NCI-H2081 (cell line): ENCODE results near the gene NAALADL2.
"Not testable (repeated sequence)": the region's sequence is repeated elsewhere in the genome, so short reads cannot be mapped to it uniquely, and the experiment has no call there.

ENCODE experiments used
- DNase-seq, 2 experiments: peaks; one replicate each; lab custom pipeline; 2025; lab: John Stamatoyannopoulos, UW

Gene NAALADL2

DNA sequence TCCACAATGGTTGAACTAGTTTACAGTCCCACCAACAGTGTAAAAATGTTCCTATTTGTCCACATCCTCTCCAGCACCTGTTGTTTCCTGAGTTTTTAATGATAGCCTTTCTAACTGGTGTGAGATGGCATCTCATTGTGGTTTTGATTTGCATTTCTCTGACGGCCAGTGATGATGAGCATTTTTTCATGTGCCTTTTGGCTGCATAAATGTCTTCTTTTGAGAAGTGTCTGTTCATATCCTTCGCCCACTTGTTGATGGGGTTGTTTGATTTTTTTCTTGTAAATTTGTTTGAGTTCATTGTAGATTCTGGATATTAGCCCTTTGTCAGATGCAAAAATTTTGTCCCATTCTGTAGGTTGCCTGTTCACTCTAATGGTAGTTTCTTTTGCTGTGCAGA, 564.7 kb downstream of the NAALADL2 start:
- DNase-seq: not testable (repeated sequence)

DNA sequence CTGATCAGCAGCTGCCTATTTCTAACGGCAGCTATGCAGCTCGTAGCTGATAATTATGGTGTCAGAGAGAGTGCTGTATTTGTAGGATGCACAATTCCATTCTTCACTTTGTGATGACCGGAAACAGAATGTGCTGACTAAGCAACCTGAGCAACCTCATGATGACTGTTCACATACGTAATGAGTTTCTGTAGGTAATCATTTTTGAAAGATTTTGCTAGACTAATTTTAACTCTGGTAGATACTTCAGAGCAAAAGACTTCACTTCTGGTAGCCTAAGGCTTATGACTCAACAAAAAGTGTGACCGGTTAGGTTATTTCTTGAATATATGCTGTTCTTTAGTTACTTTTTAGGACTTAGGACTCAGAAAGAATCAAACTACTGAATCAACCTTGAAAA, 567.7 kb downstream of the NAALADL2 start:
- DNase-seq: no peak

DNA sequence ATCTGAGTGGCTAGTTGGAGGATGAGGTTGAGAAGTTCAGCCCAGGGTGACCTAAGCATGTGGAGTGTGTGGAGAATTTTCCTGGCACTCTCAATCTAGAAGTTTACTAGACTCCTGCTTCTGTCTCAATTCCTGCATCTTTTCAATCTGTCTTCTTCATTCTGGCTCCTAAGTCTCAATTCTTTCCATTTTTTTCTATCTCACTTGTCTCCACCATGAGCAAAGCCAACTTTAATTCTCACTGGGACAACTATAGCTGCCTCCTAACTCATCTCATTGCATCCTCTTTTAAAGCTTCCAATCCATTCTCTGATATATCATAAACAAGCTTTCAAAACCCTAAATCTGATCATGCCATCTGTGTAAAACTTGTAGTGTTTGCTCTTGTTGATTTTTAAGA, 569.3 kb downstream of the NAALADL2 start:
- no peak for DNase-seq

DNA sequence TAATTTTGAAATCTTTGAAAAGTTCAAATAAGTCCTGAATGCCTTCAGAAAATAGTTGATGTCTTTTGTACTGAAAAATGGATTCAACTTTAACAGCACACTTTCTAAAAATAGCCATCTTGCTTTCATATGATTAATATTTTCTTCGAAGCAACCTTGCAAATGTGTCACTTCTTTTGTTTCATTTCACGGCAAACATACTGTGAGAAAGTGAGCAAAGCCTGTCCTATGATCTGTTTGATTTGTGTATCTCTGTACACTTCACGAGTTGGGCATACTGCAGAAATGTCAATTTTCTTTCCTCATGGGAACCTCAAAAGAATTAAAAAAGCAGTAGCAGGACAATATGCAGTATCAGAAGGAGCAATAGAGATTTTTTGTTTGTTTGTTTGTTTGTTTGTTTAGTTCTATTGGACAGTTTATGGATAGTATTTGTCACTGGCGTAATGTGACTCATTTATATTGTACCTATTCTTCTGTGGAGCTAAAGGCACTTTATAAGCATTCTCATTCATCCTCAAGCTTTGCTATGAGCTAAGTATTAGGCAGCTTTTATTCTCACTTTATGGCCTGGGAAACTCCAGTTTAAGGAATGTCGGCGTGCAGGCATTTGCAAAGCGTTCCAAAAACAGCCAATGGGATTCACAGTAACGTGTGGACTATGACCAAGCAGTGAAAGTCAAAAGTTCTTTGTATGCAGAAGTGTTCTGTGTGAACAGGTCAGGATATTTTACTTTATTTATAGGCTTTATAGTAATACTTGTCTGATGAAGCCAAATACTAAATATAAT, 572.0 kb downstream of the NAALADL2 start:
- DNase-seq: no peak

DNA sequence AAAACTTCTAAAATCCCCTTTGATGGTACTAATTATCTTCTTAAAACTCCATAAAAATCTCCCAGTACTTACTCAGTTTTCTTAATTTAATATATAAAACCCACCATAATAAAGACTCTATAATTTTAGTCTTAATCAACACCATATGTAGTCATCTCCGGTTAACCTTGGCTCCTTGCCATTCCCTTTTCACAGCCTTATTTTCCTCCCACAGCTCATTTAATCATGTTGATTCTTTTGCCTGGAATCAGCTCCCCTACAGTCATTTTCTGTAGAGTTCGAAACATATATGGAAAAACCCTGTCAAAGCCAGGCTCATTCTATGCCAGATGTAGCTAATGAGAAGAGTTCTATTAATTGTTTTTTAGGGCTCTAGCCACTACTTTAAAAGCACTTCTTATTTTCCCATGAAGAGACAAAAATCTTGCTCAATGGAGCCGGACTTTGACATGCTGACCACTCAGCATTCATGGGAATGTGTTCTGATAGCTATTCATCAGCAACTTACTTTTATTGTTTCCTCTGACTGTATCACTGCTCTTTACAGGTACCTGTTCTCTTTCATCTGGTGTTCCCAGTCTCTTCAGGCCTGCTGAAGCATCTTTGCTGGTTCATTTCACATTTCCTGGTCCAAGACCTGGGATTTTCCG, 573.4 kb downstream of the NAALADL2 start:
- DNase-seq: peak; percentile 78 to 93

DNA sequence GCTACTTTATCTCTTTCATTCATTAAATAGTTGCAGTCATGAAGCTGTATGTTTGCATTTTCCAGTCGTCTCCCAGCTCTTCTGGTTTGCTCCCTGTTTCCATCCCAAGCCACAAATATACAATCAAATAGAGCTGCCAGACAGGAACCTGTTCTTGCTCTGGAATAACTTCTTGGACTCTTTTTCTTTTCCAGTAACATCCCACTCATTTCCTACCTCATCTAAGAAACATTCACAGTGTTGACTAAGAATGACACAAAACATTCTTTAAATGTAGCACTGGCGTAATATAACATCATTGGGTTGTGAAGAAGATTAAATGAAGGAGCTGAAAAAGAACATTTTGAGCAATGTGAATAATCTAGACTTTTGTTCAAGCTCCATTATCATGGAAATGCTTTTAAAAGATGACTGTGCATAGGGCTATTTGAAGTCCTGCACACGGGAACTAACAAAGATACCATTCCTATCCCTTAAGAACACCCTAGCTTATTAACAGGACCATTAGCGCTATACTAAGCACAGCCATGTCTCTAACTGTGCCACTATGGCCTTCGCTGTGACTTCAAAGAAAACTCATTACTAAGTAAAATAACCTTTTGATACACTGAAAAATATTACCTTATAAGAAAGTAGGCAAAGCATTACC, 574.0 kb downstream of the NAALADL2 start:
- no peak for DNase-seq

DNA sequence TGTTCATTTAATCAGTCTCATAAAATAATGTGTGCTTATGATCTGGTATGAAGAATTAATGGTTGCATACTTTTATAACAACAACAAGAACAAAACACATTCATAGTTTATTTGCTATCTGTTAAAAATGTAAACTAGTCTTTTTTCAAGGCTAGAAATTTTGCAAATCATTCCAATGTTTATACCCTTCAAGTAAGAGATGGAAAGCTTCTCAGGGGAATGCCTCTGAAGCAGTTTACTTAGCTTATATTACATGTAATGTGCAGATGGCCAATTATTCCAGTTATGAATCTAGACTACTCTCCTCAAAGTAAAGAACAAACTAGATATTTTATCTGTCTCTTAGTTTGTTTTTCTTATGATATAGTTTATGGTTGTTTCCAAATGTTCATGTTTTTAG, 575.4 kb downstream of the NAALADL2 start:
- DNase-seq: peak; percentile 31 to 32

DNA sequence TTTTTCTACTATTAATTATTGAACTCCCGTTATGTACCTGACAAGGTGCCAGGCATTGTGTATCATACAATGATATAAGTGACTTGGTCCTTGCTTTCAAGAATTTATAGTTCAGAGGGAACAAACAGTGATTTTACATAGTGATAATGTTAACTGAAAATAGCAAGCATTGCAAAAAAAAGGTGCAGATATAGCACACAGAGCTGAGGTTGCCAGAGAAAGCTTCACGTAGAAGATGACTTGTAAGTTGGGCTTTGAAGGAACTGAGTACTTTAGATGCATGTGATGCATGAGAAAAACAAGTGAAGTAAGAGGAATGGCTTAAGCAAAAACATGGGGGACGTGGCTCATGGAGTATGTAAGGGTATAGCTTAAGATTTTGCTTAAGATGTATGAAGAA, 584.5 kb downstream of the NAALADL2 start:
- DNase-seq: no peak

DNA sequence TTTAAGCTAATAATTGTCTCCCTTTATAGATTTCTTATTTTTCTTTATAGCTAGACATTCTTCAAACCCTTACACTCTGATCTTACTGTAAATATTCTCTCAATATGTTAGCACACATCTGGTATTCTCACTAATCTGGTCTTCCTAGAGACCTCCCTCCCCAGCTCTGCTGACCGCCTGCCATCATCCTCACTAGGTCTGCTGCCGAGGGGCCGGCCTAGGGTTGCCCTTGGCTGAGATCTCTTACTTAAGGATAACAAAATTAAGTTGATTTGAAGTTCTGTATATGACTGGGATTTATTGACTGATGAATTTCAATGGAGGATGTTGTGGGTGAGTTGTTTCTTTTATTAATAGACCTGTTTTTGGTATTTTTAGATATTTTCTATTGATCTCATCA, 586.6 kb downstream of the NAALADL2 start:
- no peak for DNase-seq

DNA sequence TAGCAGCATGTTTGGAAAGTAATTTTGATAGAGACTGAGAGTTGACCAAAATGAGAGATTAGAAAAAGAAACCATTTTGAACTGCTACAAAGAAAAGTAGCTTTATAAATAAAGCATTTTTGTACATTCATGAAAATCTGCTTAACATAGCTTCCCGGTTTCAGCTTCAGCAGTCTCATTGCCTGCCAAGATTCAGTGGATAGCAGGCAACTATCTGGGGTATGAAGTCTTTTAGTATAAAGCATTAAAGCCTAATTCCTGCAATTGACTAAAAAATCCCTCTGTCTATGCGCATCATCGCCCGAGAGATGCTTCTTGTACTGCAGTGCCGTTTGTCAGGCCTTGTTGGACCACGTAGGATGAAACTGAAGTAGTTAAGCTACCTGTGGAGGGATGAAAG, 588.4 kb downstream of the NAALADL2 start:
- no peak for DNase-seq

DNA sequence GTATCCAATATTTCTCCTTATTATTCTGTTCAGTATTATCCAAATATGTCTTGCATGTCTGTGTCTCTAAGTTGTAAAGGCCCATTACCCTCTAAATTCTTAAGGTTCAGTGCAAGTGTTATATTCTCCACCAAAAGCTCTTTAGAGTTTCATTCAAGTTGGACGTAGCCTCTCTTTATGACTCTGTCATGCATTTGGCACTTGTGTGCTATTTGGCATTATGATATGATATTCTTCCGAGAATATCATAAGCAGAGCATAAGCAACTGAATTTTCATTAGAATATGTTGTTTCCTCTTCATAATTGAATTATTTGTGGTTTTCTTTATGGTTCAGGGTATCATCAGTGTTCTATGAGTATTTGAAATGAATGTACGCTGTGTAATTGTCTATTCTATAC, 594.2 kb downstream of the NAALADL2 start:
- no peak for DNase-seq

DNA sequence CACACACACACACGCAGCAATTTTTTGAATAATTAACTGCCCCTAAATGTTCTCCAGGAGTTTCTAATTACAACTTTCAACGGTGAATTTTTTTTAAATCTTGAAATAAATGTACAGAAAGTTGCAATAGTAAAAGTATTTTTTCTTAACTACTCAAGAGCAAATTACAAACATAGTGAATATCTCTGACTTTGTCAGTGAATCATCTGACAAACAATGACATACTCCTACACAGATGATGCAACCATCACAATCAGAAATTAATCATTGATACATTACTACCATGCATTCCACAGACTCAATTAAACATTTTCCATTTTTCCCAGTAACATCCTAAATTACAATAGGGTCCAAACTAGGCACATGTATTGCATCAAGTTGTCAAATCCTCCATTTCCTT, 597.3 kb downstream of the NAALADL2 start:
- no peak for DNase-seq

DNA sequence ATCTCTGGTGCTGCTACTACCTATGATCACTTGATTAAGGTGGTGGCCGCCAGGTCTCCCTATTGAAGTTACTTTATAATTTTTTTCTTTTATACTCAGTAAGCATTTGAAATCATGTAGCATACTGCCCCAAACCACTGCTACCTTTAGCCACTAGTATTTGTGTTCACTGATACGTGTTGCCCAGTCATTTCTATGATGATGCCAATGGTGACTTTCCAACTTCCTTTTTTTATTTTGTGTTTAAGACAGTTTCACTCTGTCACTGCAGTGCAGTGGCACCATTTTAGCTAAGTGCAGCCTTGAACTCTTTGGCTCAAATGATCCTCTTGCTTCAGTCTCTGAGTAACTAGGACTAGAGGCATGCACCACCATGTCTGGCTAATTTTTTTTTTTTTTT, 598.2 kb downstream of the NAALADL2 start:
- DNase-seq: no peak

DNA sequence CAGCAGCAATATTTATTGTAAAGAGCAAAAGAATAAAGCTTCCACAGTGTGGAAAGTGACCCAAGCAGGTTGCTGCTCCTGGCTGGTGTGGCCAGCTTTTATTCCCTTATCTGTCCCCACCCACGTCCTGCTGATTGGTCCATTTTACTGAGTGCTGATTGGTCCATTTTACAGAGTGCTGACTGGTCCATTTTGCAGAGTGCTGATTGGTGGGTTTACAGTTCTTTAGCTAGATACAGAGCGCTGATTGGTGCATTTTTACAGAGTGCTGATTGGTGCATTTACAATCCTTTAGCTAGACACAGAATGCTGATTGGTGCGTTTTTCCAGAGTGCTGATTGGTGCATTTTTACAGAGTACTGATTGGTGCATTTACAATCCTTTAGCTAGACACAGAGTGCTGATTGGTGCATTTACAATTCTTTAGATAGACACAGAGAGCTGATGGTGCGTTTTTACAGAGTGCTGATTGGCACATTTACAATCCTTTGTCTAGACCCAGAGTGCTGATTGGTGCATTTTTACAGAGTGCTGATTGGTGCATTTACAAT, 601.8 kb downstream of the NAALADL2 start:
- not testable (repeated sequence) for DNase-seq

DNA sequence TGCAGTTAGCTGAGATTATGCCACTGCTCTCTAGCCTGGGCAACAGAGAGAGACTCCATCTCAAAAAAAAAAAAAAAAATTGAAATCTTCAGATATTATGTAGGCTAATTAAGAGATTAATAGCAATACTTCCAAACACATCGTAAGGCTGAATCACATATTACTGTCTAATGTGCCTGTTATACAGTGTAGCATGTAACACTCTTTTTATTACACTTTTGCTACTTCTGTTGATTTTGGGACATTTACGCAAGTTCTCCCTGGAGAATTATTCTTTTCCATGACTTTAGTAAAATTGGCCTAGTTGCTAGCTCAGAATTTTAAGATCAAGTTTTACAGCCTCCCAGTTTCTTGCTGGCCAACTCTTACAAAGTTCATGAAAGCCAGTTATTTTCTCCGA, 605.2 kb downstream of the NAALADL2 start:
- no peak for DNase-seq

DNA sequence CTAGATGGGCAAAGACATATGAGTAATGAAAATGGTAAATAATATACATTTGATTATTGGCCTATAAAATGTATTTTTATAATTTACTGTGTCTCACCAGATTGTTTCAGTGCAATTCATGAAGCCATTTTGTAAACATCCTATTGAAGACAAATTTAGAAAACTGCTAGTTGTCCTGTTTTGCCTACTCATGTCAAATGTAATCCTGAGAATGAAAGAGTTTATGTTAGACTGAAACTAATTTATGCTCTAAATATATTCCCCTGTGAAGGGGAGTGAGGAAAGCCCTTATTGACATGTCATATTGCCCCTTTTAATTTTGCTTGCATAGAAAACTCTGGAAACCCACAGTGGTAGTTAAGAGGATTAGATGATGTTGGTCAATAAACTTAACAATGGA, 610.0 kb downstream of the NAALADL2 start:
- DNase-seq: no peak

DNA sequence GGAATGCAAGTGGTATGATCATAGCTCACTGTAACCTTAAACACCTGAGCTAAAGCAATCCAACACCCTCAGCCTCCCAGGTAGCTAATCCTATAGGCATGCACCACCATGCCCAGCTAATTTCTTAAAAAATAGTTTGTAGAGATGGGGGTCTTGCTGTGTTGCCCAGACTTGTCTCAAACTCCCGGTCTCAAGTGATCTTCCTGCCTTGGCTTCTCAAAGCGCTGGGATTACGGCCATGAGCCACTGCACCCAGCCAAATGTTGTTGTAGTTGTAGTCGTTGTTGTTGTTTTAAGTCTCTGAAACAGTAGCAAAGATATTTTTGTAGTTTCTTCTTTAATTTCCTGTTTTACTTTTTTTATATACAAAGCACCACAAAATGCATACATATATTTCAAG, 616.6 kb downstream of the NAALADL2 start:
- no peak for DNase-seq

DNA sequence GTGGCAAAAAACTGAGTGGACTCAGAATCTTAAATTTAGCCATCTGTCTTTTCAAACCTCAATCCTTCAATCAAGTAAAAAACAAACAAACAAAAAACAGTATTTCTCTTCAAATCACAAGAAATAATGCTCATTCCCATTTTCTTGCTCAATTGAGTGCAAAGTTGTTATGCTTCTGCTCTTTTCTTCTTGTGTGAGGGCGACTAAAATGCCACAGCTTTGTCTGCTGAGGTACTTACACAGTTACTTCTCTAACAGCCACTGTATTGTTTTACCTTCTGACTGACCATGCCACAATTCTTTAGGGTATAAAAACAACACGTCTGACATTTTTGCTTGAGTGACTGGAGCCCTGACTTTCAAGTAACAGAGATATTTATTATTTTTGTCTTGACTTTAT, 617.4 kb downstream of the NAALADL2 start:
- DNase-seq: no peak

DNA sequence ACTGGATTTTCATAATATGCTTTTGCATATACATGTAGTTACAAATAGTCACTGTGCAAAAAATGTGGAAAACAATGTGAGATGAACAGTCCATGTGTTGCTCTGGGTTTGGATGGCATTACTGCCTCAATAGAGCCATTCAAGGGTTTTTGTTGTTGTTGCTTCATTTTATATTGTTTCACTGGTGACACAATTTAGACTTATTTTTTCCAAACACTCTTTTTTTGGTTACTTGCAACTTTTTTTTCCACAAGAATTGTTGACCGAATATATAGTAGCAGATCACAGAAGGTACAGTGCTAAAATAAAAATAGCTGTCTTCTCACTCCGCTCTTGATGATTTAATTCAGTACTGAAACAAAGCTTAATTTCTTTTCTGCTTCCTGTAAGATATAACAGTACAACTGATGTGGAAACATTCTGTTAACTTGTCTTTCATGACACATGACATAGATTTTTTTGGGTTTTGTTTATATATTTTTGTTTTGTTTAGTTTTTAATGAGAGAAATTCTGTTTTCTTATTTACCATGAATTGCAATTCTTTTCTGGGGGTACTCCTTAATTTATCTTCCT, 618.6 kb downstream of the NAALADL2 start:
- DNase-seq: no peak

DNA sequence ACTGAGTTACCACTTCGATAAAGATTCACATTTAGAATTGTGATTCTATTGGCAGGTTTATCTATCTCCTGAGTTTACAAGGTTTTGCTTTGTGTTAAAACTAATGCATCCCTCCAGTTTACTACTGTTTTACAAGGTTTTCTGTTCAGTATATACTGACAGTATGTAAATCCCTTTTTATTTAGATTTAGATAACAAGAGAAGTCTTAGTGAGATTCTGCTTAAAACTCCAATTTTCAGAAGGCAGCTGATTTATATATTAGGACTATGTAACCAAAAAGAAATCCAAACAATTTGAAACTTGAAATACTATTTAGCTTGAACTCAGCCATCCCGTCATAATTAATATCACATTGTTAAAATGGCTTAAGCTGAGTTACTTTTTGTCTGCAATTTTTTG, 619.2 kb downstream of the NAALADL2 start:
- no peak for DNase-seq

DNA sequence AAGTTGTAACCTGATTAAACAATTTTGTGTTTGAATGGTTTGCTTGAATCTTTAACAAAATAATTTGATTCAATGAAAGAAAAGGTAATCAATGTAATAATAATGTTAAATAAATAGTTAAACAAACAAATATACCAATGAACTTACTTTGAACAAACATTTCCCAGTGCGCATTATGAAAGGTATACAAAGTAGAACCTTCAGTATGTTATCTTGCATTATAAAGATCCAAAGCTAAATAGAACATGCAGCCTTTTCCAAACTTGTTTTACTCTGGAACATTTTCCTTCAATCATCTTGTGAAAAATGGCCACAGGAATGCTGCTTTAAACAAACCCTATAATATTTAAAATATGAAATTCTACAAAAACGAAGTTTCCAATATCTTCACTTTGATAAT, 620.0 kb downstream of the NAALADL2 start:
- DNase-seq: no peak

DNA sequence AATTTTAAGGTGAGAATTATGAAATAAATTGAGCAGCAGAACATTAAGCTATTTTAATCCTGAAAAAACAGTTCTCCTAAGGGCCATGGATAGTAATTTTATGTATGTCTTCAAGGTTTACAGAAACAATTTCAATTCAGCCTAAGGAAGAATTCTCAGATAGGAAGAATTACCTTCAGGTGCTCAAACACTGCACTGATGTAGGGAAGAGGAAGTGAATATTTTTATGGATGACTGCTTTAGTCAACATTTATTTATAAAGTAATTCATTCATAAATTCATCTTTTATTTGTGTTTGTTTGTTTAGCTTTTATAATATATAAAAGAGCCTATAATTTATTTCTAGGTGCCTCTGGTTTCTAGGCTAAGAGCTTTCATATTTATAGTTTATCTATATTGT, 620.7 kb downstream of the NAALADL2 start:
- peak in 1 of 2 experiments; percentile 26 for DNase-seq

DNA sequence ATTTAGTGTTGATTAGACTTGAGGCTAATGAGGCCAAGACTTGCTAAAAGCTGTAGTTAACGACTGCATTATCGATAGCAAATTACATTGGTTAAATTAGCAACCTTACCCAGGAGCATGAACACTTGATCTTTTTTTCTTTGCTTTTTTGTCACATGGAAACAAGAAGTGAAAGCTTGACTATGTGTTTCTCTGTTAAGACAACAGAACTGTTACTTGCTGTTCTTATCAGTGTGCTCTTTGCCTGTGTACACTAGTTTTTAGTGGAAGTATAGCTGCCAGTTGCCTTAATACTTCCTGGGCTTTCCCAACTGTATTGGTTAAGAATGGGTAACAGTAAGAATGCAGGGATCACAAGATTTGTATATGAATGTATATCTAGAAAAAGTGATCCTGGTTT, 625.5 kb downstream of the NAALADL2 start:
- DNase-seq: no peak
